NCI-H1105 treated with DMSO at 0.1 percent for 48 hours (cell line): Measurements from ENCODE around the gene MYH10.

ENCODE experiments used
- DNase-seq: peaks from one replicate; lab custom pipeline; 2025; lab: John Stamatoyannopoulos, UW

MYH10 gene

GRCh38 chr17:8609910-8610309, 20.6 kb downstream of the MYH10 start:
- no peak for DNase-seq

- DNase-seq: no peak
Measured at GRCh38 chr17:8608001-8608400, 22.5 kb downstream of the MYH10 start.

GRCh38 chr17:8606401-8606800, 24.1 kb downstream of the MYH10 start:
- peak; percentile 74 for DNase-seq

- no peak for DNase-seq
Measured at GRCh38 chr17:8602679-8603078, 27.8 kb downstream of the MYH10 start.

GRCh38 chr17:8599351-8600011, 31.0 kb downstream of the MYH10 start:
- DNase-seq: no peak

- no peak for DNase-seq
Measured at GRCh38 chr17:8598913-8599312, 31.6 kb downstream of the MYH10 start.

- DNase-seq: no peak
Measured at GRCh38 chr17:8593830-8594229, 36.7 kb downstream of the MYH10 start.

- no peak for DNase-seq
Measured at GRCh38 chr17:8593276-8593675, 37.2 kb downstream of the MYH10 start.

- DNase-seq: no peak
Measured at GRCh38 chr17:8588877-8589554, 41.5 kb downstream of the MYH10 start.

GRCh38 chr17:8586766-8587165, 43.8 kb downstream of the MYH10 start:
- no peak for DNase-seq

- no peak for DNase-seq
Measured at GRCh38 chr17:8585911-8586310, 44.6 kb downstream of the MYH10 start.

GRCh38 chr17:8583954-8584353, 46.6 kb downstream of the MYH10 start:
- DNase-seq: no peak

GRCh38 chr17:8580952-8581658, 49.4 kb downstream of the MYH10 start:
- DNase-seq: peak; percentile 77

GRCh38 chr17:8577868-8578267, 52.7 kb downstream of the MYH10 start:
- DNase-seq: no peak

GRCh38 chr17:8576559-8577294, 53.8 kb downstream of the MYH10 start:
- DNase-seq: no peak

- no peak for DNase-seq
Measured at GRCh38 chr17:8574687-8575086, 55.8 kb downstream of the MYH10 start.

- no peak for DNase-seq
Measured at GRCh38 chr17:8572764-8573163, 57.8 kb downstream of the MYH10 start.

GRCh38 chr17:8563981-8564602, 66.4 kb downstream of the MYH10 start:
- DNase-seq: no peak

- DNase-seq: no peak
Measured at GRCh38 chr17:8563024-8563776, 67.3 kb downstream of the MYH10 start.

- DNase-seq: no peak
Measured at GRCh38 chr17:8558144-8558543, 72.4 kb downstream of the MYH10 start.

GRCh38 chr17:8557176-8557806, 73.2 kb downstream of the MYH10 start:
- DNase-seq: no peak
